Esophagus squamous epithelium (tissue), 5 donors: ENCODE data around the gene ENPP7. TPM values are rescaled to one million over a fixed set of nuclear protein-coding genes. Genes with fewer than 3 reads are reported as not detected.

Source experiments
- DNase-seq: peaks from one replicate; lab custom pipeline; 2025; lab: John Stamatoyannopoulos, UW
- H3K27ac ChIP-seq, 4 donors: fragments of 200-600 bp; sonication (generic); one replicate each; pipeline ENCODE4 v1.5.1; 2016 to 2019; ENCODE audit warnings: mild to moderate bottlenecking in 1 of 4
- H3K27me3 ChIP-seq, 4 donors: fragments of 200-600 bp; sonication (generic); 1 replicate in 3 of 4; 2 replicates in 1 of 4; pipeline versions ENCODE4 v1.5.1 to v1.6.0; 2017 to 2021; ENCODE audit warnings: antibody characterized with exemption in 1 of 4
- H3K36me3 ChIP-seq, 3 donors: fragments of 200-600 bp; sonication (generic); one replicate each; pipeline ENCODE4 v1.5.1; 2016 to 2019
- H3K4me1 ChIP-seq, 3 donors: fragments of 200-600 bp; sonication (generic); one replicate each; pipeline ENCODE4 v1.5.1; 2017 to 2019
- H3K4me3 ChIP-seq, 4 donors: fragments of 200-600 bp; sonication (generic); 1 replicate in 3 of 4; 2 replicates in 1 of 4; pipeline ENCODE4 v1.5.1; 2016 to 2019; ENCODE audit warnings: mild to moderate bottlenecking in 2 of 4, moderate library complexity in 1 of 4
- H3K9me3 ChIP-seq, 3 donors: fragments of 200-600 bp; sonication (generic); one replicate each; pipeline ENCODE4 v1.5.1; 2016 to 2019
- POLR2A ChIP-seq, 4 donors: fragments of 450-650 bp; IDR thresholded peaks; one replicate each; pipeline ENCODE4 v1.6.1; 2017; ENCODE audit warnings: antibody characterized with exemption in 4 of 4, mild to moderate bottlenecking in 4 of 4, moderate library complexity in 3 of 4
- WGBS, 2 donors: methylation state at CpG; one replicate each; pipeline ENCODE4 v1.1.5; 2018; 5-methylcytosine and 5-hydroxymethylcytosine counted together
- intact Hi-C: fragments of 100-400 bp; cut with DNase I; formaldehyde crosslinking; loops from one replicate; pipeline ENCODE4 v1.15.0; 2022
- total RNA-seq, 4 donors: library from RNA; depleted of rRNA; stranded (reverse); fragments of >200 nt; gene quantifications; one replicate each; pipeline ENCODE4 v1.1.0, GENCODE V29; 2016
- TF ChIP-seq, protein P1 (sequence below), 6 experiments: fragments of 450-650 bp in 4 of 6; fragments of 200-600 bp in 2 of 6; sonication (generic) in 2 of 6; IDR thresholded peaks; one replicate each; pipeline ENCODE4 v1.5.1; 2016 to 2019; ENCODE audit warnings: antibody characterized with exemption in 6 of 6, mild to moderate bottlenecking in 4 of 6, moderate library complexity in 4 of 6
- donor health status: DM: yes; HTN: yes; CAD: no.

Gene ENPP7
- not detected for total RNA-seq

GRCh38 chr17:79730769-79731483, at the start of gene ENPP7:
Gene ENPP7 (plus strand): TSS chr17:79730943. CDS start chr17:79731140, 197 bp downstream.
- H3K4me3 ChIP-seq: no peak within 1 kb of the TSS
- peaks cover 4 to 23% (median 4%) of the 10 kb centered on the region in 3 donors for H3K4me1 ChIP-seq
- no peak for DNase-seq
- H3K27me3 ChIP-seq: no peaks in the 10 kb centered on the region
- no peaks in the 10 kb centered on the region for H3K9me3 ChIP-seq
- intact Hi-C loops: no loop called here
- H3K36me3 ChIP-seq: no peaks in the 10 kb centered on the region
- H3K27ac ChIP-seq: no peak within 1 kb of the TSS
- 76 to 90% methylated on average over 5 to 7 of the region's 33 CpGs for WGBS, 2 donors
- no peak for TF ChIP-seq POLR2A (IDR thresholded peaks at IDR 0.05)
- TF ChIP-seq, protein P1, sequence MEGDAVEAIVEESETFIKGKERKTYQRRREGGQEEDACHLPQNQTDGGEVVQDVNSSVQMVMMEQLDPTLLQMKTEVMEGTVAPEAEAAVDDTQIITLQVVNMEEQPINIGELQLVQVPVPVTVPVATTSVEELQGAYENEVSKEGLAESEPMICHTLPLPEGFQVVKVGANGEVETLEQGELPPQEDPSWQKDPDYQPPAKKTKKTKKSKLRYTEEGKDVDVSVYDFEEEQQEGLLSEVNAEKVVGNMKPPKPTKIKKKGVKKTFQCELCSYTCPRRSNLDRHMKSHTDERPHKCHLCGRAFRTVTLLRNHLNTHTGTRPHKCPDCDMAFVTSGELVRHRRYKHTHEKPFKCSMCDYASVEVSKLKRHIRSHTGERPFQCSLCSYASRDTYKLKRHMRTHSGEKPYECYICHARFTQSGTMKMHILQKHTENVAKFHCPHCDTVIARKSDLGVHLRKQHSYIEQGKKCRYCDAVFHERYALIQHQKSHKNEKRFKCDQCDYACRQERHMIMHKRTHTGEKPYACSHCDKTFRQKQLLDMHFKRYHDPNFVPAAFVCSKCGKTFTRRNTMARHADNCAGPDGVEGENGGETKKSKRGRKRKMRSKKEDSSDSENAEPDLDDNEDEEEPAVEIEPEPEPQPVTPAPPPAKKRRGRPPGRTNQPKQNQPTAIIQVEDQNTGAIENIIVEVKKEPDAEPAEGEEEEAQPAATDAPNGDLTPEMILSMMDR (IDR thresholded peaks at IDR 0.05): no peak

DNA sequence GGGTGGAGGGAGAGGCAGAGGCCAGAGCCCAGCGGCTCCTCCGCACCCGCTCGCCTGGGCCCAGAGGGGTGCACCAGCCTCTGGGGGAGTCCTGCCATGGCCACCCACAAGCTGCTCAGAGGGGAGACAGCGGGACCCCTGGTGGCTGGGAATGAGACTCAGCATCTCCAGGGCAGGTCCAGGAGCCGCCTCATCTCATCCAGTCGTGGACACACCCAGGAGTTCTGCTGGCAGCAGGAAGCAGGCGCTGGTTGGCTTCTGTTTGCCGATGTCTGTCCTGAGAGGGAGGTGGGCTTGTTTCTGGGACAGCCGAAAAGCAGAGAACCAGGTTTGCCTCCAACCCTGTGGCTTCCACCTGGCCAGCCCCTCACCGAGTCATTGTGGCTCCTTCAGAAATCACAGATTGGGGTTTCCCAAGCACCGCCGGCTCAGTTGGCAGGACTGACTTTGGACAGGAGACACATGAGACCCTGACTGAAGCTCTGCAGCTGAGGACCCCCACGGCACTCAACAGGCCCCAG, 49.6 kb upstream of the ENPP7 start:
- H3K27ac ChIP-seq: no peak overlapping the region
- H3K4me3 ChIP-seq: no peak overlapping the region
- intact Hi-C loops: no loop called here
- no peak for TF ChIP-seq POLR2A (IDR thresholded peaks at IDR 0.05)
- TF ChIP-seq, protein P1 (IDR thresholded peaks at IDR 0.05): no peak
- H3K36me3 ChIP-seq: no peaks in the 10 kb centered on the region
- H3K27me3 ChIP-seq: peaks cover 0 to 57% (median 0%) of the 10 kb centered on the region in 4 donors
- no peak for DNase-seq
- no peaks in the 10 kb centered on the region for H3K9me3 ChIP-seq
- 58 to 69% methylated on average over 2 of the region's 14 CpGs for whole genome bisulfite sequencing, 2 donors
- H3K4me1 ChIP-seq: no peaks in the 10 kb centered on the region

GRCh38 chr17:79681628-79682261, 49.0 kb upstream of the ENPP7 start:
- 36 to 45% methylated on average over 5 to 7 of the region's 9 CpGs for WGBS, 2 donors
- Histone ChIP-seq H3K4me3 (no peak overlapping the region), H3K36me3 (no peaks in the 10 kb centered on the region), H3K27ac (no peak overlapping the region), H3K27me3 (peaks cover 0 to 63% (median 0%) of the 10 kb centered on the region in 4 donors), H3K9me3 (no peaks in the 10 kb centered on the region), H3K4me1 (no peaks in the 10 kb centered on the region)
- intact Hi-C loops: no loop called here
- DNase-seq: no peak
- TF ChIP-seq, protein P1 (IDR thresholded peaks at IDR 0.05): no peak
- TF ChIP-seq POLR2A (IDR thresholded peaks at IDR 0.05): no peak

DNA sequence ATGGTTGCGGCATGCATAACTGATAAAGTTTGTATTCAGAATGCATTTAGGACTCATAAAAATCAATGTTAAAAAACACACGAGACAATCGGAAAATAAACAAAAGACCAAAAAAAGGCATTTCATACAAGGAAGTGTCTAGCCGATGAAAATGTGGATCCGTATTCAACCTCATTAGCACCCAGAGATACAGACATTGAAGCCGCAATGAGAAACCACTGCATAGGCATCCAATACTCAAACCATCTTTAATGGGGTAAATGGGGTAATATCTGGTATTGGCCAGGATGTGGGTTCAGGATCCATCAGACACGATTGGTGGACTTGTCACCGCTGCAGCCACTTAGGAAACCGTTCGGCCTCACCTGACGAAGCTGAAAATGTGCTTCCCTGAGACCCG, 47.4 kb upstream of the ENPP7 start:
- peaks cover 0 to 60% (median 0%) of the 10 kb centered on the region in 4 donors for H3K27me3 ChIP-seq
- intact Hi-C loops: no loop called here
- H3K36me3 ChIP-seq: no peaks in the 10 kb centered on the region

More for the DNA sequence above, 47.4 kb upstream of the ENPP7 start:
- Histone ChIP-seq H3K27ac (no peak overlapping the region), H3K4me1 (no peaks in the 10 kb centered on the region), H3K9me3 (no peaks in the 10 kb centered on the region), H3K4me3 (no peak overlapping the region)
- TF ChIP-seq, protein P1 (IDR thresholded peaks at IDR 0.05): no peak
- TF ChIP-seq POLR2A (IDR thresholded peaks at IDR 0.05): no peak
- DNase-seq: no peak
- 69 to 73% methylated on average over 12 of the region's 12 CpGs for WGBS, 2 donors
